GM15510 (cell line): ENCODE measurements around the gene PHIP.

Experiments used
- POLR2A ChIP-seq: IDR thresholded peaks from 3 replicates; pipeline ENCODE4 v1.6.1; 2011; ENCODE audit warnings: borderline replicate concordance; ENCODE audit not compliant: insufficient read length; ENCODE audit errors: extremely low read depth

The PHIP gene

GRCh38 chr6:79078075-79078969 lies at the start of gene PHIP:
Gene PHIP (minus strand): TSS chr6:79078254. CDS start chr6:79078068, 186 bp downstream.
- peak; percentile 81 for TF ChIP-seq POLR2A

DNA sequence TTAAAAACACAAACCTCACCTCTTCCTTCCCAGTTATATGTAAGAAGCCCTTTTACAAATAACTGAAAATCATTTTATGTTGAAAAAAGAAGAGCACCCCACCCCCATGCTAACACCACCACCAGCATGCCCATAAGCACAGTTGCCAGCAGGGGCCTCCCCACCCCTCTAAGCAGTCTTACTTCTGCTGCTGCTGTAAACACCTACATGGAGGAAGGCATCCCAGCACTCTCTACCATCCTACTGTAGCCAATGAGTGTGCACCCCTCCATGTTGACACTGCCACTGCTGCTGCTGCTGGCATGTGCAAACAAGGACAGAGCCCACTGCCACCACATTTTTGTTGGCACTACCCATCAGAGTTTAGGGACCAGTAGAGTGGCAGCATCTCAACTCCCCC lies 49.6 kb upstream of the PHIP start:
- no peak for TF ChIP-seq POLR2A

GRCh38 chr6:79119217-79119616 lies 41.2 kb upstream of the PHIP start:
- no peak for TF ChIP-seq POLR2A

DNA sequence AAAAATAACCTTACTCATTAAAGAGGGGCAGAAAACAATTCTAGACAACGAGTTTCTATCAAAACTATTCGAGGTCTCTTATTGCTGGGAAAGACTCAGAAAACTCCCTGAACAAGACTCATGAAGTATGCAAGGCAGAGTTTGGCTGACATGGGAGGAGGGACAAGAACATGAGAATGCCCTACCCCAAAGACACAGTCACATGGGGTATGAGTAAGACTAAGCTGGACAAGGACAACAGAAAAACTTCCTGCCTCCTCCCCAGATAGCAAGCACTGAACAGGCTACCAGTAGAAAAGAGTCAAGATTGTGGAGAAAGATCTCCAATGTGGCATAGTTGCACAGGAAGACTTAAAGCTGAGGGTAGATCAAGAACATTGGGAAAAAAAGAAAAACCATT lies 39.7 kb upstream of the PHIP start:
- no peak for TF ChIP-seq POLR2A

GRCh38 chr6:79115553-79116182 lies 37.6 kb upstream of the PHIP start:
- TF ChIP-seq POLR2A, result no peak

DNA sequence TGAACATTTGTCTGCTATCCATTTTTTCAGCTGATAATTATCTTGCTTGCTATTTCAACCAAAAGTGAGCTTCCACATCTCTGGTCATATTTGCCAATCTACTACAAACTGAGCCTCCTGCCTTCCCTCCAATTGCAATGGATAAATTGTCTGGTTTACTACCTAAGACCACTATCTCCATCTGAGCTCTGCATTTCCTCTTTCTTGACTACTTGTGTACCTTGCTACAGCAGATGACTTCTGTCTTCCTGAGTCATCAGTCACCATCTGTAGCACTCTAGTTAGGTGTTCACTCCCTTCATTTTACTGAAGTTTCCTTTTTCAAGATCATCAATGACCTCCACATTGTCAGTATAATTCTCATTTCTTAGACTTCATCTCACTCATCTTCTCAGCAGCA lies 33.5 kb upstream of the PHIP start:
- no peak for TF ChIP-seq POLR2A

DNA sequence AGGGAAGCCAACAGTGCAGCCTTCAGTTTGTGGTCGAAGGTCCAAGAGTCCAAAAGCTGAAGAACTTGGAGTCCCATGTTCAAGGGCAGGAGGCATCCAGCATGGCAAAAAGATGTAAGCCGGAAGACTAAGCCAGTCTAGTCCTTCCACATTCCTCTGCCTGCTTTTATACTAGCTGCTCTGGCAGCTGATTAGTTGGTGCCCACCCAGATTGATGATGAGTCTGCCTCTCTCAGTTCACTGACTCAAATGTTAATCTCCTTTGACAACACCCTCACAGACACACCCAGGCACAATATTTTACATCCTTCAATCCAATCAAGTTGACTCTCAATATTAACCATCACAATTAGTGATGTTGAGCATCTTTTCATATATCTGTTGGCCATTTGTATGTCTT lies 23.1 kb upstream of the PHIP start:
- TF ChIP-seq POLR2A, result no peak

GRCh38 chr6:79100304-79100703 lies 22.2 kb upstream of the PHIP start:
- no peak for TF ChIP-seq POLR2A

- TF ChIP-seq POLR2A, result no peak
Measured at GRCh38 chr6:79094938-79095337, 16.9 kb upstream of the PHIP start.

DNA sequence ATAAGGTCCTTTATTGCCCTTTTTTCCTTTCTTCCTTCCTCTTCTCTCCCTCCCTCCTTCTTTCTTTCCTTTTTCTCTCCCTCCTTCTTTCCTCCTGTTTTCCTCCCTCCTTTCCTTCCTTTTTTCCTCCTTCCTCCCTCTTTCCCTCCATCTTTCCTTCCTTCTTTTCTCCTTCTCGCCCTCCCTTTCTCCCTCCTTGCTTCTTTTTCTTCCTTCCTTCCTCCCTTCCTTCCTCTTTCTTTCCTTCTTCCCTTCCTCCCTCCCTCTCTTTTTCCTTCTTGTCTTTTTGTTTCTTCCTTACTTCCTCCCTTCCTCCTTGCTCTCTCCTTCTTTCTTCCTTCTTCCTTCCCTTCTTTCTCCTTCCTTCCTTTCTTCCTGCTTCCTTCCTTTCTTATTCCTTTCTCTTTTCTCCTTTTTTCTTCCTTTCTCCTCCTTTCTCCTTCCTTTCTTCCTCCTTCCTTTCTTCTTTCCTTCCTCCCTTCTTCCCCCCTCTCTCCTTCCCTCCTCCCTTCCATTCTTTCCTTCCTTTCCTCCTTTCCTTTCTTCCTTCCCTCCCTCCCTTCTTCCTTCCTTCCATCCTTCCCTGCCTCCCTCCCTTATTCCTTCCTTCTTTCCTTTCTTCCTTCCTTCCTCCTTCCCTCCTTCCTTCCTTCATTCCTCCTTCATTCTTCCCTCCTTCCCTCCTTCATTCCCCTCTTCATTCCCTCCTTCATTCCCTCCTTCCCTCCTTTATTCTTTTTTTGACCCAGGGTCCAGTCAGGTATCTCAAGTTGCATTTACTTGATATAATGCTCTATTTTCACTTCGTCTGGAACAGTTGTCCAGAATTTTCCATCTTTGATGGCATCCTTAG lies 11.7 kb upstream of the PHIP start:
- no peak for TF ChIP-seq POLR2A

DNA sequence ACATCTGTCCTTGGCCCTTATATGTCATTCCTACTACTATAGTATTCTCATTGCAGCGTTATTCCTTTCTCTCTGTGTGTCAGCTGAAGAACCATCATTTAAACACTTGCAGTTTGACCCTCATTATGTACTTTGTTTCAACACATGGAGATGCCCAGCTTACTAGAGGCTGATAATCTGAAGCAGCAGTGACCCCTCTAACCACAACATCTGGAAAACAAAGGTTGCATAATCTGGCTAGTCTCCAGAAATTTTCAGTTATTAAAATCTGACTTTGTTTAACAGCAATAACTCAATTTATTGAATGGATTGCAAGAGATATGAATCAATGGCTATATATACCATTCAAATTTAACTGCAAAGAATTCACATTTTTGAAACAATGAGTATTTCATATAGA lies 6.6 kb upstream of the PHIP start:
- no peak for TF ChIP-seq POLR2A

DNA sequence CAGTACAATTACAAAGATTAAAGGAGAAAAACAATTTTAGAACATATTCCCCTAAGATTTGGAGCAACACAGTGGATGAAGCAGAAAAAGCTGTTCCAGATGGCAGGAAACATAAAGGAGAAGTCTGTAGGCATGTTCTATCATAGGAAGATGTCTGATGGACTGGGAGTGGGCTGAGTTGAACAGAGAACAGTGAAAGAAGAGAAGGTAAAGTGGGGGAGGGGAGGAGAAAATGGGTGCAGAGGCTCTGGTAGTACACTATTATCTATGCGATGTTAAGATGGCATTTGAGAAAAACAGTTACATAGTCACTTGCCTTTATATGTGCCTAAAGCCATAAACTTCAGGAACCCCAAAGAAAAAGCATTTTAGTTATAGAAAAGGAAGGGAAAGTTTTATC lies 4.2 kb upstream of the PHIP start:
- no peak for TF ChIP-seq POLR2A

- no peak for TF ChIP-seq POLR2A
Measured at GRCh38 chr6:79081663-79082062, 3.6 kb upstream of the PHIP start.

DNA sequence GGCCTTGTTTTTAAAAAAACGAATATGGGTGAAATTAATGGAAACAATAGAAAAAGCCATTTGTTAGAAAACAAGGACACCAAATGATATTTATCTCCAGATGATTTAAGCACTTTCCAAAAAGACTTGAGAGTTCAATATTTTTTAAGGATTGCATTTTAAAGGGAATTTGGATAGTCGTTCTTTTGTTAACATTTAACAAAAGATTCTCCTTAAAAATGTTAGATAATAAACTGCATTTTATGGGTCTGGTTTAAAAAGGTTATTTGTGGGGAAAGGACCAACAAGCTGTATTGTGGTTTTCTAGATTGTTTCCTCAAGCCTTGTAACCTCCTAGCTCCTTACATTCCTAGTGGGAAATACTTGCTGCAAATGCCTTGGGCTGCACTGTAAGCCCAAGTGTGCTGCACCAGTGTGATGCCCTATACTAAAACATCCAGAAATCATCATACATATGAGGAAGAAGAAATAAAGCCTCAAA lies 1.5 kb upstream of the PHIP start:
- no peak for TF ChIP-seq POLR2A

DNA sequence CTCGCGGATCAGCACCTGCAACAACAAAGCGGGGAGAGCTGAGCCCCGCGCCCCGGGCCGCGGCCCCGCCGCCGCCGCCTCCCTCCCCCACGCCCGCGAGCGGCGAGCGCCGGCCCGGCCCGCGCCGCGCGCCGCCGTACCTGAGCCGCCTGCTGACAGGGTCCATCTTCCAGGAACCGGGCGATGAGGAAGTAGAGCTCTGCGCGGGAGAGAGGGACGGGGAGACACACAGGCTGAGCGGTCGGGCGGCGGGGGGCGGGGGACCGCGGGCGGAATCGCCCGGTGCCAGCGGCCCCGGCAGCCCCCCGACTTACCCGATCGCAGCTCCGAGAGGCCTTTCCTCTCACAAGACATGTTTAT lies 359 bp downstream of the PHIP start:
- TF ChIP-seq POLR2A, result no peak
